Type B pancreatic cell (in vitro differentiated cells): ENCODE results near the gene SERP2. TPM values are rescaled to one million over a fixed set of nuclear protein-coding genes. Genes with fewer than 3 reads are reported as not detected.

Experiments
- DNase-seq: peaks from one replicate; pipeline ENCODE4 v3.0.0; 2021; ENCODE audit warnings: mixed read lengths; ENCODE audit not compliant: unreplicated experiment; ENCODE audit errors: extremely low spot score
- H3K27ac Mint-ChIP-seq: 2 replicates; pipeline ENCODE4 v1.8.0; 2021; ENCODE audit warnings: mild to moderate bottlenecking, mixed read lengths
- H3K27me3 Mint-ChIP-seq: 2 replicates; pipeline ENCODE4 v1.8.0; 2021; ENCODE audit warnings: mixed read lengths
- H3K36me3 Mint-ChIP-seq: 2 replicates; pipeline ENCODE4 v1.8.0; 2021; ENCODE audit warnings: mixed read lengths
- H3K4me1 Mint-ChIP-seq: one replicate; pipeline ENCODE4 v1.8.0; 2021; ENCODE audit warnings: mixed read lengths; ENCODE audit not compliant: unreplicated experiment
- H3K4me3 Mint-ChIP-seq: 2 replicates; pipeline ENCODE4 v1.8.0; 2021; ENCODE audit warnings: mild to moderate bottlenecking, mixed read lengths
- H3K9me3 Mint-ChIP-seq: 2 replicates; pipeline ENCODE4 v1.8.0; 2021; ENCODE audit warnings: mixed read lengths
- total RNA-seq: library from RNA; stranded (reverse); gene quantifications from 2 replicates; pipeline ENCODE4 v1.2.1, GENCODE V29; 2021; ENCODE audit warnings: low replicate concordance
- TF ChIP-seq, protein P1 (sequence below): fragments of 200-600 bp; sonication (generic); conservative IDR thresholded peaks from 2 replicates; pipeline ENCODE4 v1.5.0; 2021; ENCODE audit warnings: antibody characterized with exemption, mild to moderate bottlenecking

SERP2 gene
- total RNA-seq, 1 donor from 2014 or later = 6.1 TPM

DNA sequence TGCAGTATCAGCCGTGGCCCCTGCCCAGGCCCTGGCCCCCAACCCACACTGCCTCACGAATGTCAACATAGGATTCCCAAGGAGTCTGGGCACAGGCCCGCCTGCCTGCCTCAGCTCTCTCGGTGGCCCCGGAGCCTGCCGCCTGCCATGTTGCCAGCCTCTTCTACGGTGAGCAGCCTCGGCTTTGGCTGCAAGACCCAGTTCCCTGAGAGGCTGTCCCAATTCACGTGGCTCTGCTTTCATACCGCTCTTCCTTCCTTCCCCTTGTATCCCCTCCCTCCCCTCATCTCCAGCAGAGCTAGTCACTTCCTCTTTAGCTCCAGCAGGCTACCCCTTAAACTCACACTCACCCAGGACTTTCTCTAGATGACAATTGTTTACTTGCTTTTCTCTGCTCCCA is 42.7 kb downstream of the SERP2 start:
- Mint-ChIP-seq H3K27me3 (no peaks in the 10 kb centered on the region), H3K4me1 (peaks cover 23% of the 10 kb centered on the region), H3K27ac (no peak overlapping the region), H3K36me3 (no peaks in the 10 kb centered on the region), H3K9me3 (peaks cover 4% of the 10 kb centered on the region), H3K4me3 (no peak overlapping the region)
- TF ChIP-seq, protein P1, sequence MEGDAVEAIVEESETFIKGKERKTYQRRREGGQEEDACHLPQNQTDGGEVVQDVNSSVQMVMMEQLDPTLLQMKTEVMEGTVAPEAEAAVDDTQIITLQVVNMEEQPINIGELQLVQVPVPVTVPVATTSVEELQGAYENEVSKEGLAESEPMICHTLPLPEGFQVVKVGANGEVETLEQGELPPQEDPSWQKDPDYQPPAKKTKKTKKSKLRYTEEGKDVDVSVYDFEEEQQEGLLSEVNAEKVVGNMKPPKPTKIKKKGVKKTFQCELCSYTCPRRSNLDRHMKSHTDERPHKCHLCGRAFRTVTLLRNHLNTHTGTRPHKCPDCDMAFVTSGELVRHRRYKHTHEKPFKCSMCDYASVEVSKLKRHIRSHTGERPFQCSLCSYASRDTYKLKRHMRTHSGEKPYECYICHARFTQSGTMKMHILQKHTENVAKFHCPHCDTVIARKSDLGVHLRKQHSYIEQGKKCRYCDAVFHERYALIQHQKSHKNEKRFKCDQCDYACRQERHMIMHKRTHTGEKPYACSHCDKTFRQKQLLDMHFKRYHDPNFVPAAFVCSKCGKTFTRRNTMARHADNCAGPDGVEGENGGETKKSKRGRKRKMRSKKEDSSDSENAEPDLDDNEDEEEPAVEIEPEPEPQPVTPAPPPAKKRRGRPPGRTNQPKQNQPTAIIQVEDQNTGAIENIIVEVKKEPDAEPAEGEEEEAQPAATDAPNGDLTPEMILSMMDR = no peak
- no peak for DNase-seq

DNA sequence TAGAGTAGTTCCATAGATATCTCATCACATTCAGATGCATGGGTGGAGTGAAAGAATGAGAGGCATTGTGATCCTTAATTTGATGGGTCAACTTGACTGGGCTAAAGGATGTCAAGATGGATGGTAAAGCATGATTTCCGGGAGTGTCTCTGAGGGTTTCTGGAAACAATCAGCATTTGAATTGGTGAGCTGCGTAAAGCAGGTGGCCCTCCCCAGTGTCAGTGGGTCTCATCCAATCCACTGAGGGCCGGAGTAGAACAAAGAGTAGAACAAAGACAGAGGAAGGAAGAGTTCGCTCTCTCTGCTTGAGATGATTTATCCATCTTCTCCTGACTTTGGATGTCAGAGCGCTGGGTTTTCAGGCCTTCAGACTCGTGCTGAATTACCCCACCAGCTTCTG is 43.1 kb downstream of the SERP2 start:
- no peak overlapping the region for H3K27ac Mint-ChIP-seq
- TF ChIP-seq, protein P1 = no peak

GRCh38 chr13:44417446-44417845 is 43.8 kb downstream of the SERP2 start:
- Mint-ChIP-seq H3K36me3 (no peaks in the 10 kb centered on the region), H3K27ac (no peak overlapping the region), H3K27me3 (peaks cover under 1% of the 10 kb centered on the region), H3K4me1 (peaks cover 21% of the 10 kb centered on the region), H3K4me3 (no peak overlapping the region), H3K9me3 (peaks cover 4% of the 10 kb centered on the region)
- no peak for DNase-seq
- TF ChIP-seq, protein P1 = no peak

More for the DNA sequence above, 43.1 kb downstream of the SERP2 start:
- Mint-ChIP-seq H3K4me3 (no peak overlapping the region), H3K9me3 (peaks cover 4% of the 10 kb centered on the region), H3K4me1 (peaks cover 23% of the 10 kb centered on the region), H3K36me3 (no peaks in the 10 kb centered on the region), H3K27me3 (no peaks in the 10 kb centered on the region)
- no peak for DNase-seq

DNA sequence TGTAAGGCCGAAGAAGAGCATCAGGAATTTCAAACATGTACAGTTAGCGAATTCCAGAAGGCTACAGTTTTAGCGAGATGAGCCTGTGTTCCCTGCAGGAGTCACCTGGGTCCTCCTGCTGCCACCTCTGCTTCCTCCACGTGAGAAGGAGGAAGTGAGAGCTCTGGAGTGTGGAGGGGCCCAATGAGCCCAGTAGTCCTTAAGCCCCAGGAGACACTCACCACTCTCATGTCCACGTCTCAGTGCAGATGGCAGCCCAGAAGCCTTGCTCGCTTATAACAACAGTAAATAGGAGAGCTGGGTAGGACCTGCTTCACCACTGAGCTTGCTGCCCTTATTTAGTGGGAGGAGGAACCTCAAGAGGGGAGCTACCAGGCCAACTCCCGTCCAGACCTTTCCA is 44.3 kb downstream of the SERP2 start:
- Mint-ChIP-seq H3K9me3 (peaks cover 4% of the 10 kb centered on the region), H3K4me1 (peaks cover 19% of the 10 kb centered on the region), H3K27ac (no peak overlapping the region), H3K27me3 (peaks cover 2% of the 10 kb centered on the region), H3K4me3 (no peak overlapping the region), H3K36me3 (no peaks in the 10 kb centered on the region)
- TF ChIP-seq, protein P1 = no peak
- DNase-seq = no peak

DNA sequence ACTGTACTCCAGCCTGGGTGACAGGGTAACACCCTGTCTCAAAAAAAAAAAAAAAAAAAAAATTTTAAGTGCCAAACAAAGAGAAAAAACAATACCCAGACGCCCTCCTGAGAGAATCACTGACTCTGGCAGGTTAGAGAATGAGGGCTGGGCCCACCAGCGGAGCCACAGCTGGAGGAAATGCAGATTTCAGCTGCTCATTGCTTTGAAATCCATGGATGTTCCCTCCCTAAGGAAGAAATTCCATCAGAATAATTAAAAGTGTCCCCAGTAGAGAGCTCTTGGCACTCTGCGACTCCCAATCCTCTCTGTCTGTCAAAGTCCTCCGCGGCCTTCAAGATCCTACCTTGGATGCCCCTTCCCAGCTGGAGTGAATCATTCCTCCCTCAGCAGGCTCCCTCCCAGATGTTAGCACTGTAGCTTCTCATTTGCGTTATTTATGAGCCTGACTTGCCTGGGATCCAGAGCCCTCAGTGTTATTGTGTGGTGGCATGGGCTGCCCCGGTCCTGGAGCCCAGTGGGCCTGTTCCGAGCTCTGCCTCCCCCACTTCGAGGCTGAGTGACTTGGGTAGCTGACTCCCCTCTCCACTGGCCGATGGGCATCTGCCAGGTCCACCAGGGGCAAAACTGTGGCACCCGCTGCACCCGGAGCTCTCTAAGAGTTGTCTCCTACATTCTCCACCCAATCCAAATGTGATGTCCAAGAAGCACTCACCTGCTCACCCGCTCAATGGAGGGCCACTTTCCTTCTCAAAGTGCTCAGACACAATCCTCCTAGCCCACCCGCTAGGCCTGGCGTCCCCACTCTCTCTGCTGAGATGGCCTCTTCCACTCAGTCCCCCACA is 47.0 kb downstream of the SERP2 start:
- H3K9me3 Mint-ChIP-seq = peaks cover 4% of the 10 kb centered on the region
- H3K27me3 Mint-ChIP-seq = peaks cover 2% of the 10 kb centered on the region
- no peak overlapping the region for H3K4me3 Mint-ChIP-seq
- peaks cover 23% of the 10 kb centered on the region for H3K4me1 Mint-ChIP-seq
- H3K27ac Mint-ChIP-seq = no peak overlapping the region
- H3K36me3 Mint-ChIP-seq = no peaks in the 10 kb centered on the region
- TF ChIP-seq, protein P1 = no peak
- DNase-seq = no peak
